ENCODE results near the gene STOML1.
"Not testable (repeated sequence)": the region's sequence is repeated elsewhere in the genome, so short reads cannot be mapped to it uniquely, and the experiment has no call there.

Gene STOML1

GRCh38 chr15:73969151-73969759 lies 22.8 kb downstream of the STOML1 start:
- no peak overlapping the region for H3K27ac Mint-ChIP-seq
- H3K36me3 Mint-ChIP-seq (ENCODE audit: low read depth): no peaks in the 10 kb centered on the region
- H3K4me3 Mint-ChIP-seq: no peak overlapping the region
- H3K27me3 Mint-ChIP-seq (ENCODE audit: low read depth): no peaks in the 10 kb centered on the region
- H3K4me1 Mint-ChIP-seq (ENCODE audit: low read depth): peaks cover 30% of the 10 kb centered on the region
- no peaks in the 10 kb centered on the region for H3K9me3 Mint-ChIP-seq

- Mint-ChIP-seq H3K9me3 (no peaks in the 10 kb centered on the region), H3K36me3 (ENCODE audit: low read depth) (no peaks in the 10 kb centered on the region), H3K4me1 (ENCODE audit: low read depth) (peaks cover 29% of the 10 kb centered on the region), H3K27me3 (ENCODE audit: low read depth) (peaks cover under 1% of the 10 kb centered on the region), H3K4me3 (no peak overlapping the region), H3K27ac (no peak overlapping the region)
These were observed 23.6 kb downstream of the STOML1 start for GRCh38 chr15:73968461-73968860.

- no peaks in the 10 kb centered on the region for H3K9me3 Mint-ChIP-seq
- H3K4me3 Mint-ChIP-seq: peak overlapping the region; percentile 46
- H3K4me1 Mint-ChIP-seq (ENCODE audit: low read depth): peaks cover 30% of the 10 kb centered on the region
- H3K27ac Mint-ChIP-seq: peak overlapping the region; percentile 74
- H3K27me3 Mint-ChIP-seq (ENCODE audit: low read depth): peaks cover 8% of the 10 kb centered on the region
- no peaks in the 10 kb centered on the region for H3K36me3 Mint-ChIP-seq (ENCODE audit: low read depth)
These were observed 26.4 kb downstream of the STOML1 start for GRCh38 chr15:73965758-73966113.

- Mint-ChIP-seq H3K27me3 (ENCODE audit: low read depth) (peaks cover 8% of the 10 kb centered on the region), H3K4me3 (peak overlapping the region; percentile 47), H3K27ac (peak overlapping the region; percentile 74), H3K36me3 (ENCODE audit: low read depth) (no peaks in the 10 kb centered on the region), H3K9me3 (no peaks in the 10 kb centered on the region), H3K4me1 (ENCODE audit: low read depth) (peaks cover 32% of the 10 kb centered on the region)
These were observed 26.9 kb downstream of the STOML1 start for GRCh38 chr15:73965094-73965757.

GRCh38 chr15:73964736-73965093 lies 27.4 kb downstream of the STOML1 start:
- H3K9me3 Mint-ChIP-seq: no peaks in the 10 kb centered on the region
- peaks cover 34% of the 10 kb centered on the region for H3K4me1 Mint-ChIP-seq (ENCODE audit: low read depth)
- peak overlapping the region; percentile 60 for H3K27ac Mint-ChIP-seq
- no peaks in the 10 kb centered on the region for H3K36me3 Mint-ChIP-seq (ENCODE audit: low read depth)
- H3K4me3 Mint-ChIP-seq: peak overlapping the region; percentile 47
- H3K27me3 Mint-ChIP-seq (ENCODE audit: low read depth): peaks cover 8% of the 10 kb centered on the region

- Mint-ChIP-seq H3K36me3 (ENCODE audit: low read depth) (no peaks in the 10 kb centered on the region), H3K27ac (no peak overlapping the region), H3K4me1 (ENCODE audit: low read depth) (peaks cover 50% of the 10 kb centered on the region), H3K4me3 (no peak overlapping the region), H3K27me3 (ENCODE audit: low read depth) (peaks cover 8% of the 10 kb centered on the region), H3K9me3 (no peaks in the 10 kb centered on the region)
These were observed 29.7 kb downstream of the STOML1 start for GRCh38 chr15:73962433-73962832.

- H3K27me3 Mint-ChIP-seq (ENCODE audit: low read depth); H3K9me3 Mint-ChIP-seq; H3K4me3 Mint-ChIP-seq: not testable (repeated sequence)
These were observed 31.5 kb downstream of the STOML1 start for GRCh38 chr15:73960472-73961070.

GRCh38 chr15:73959801-73960200 lies 32.3 kb downstream of the STOML1 start:
- Mint-ChIP-seq H3K27me3 (ENCODE audit: low read depth) (peaks cover 8% of the 10 kb centered on the region), H3K9me3 (no peaks in the 10 kb centered on the region), H3K4me3 (peak overlapping the region; percentile 46), H3K27ac (peak overlapping the region; percentile 78), H3K4me1 (ENCODE audit: low read depth) (peaks cover 36% of the 10 kb centered on the region), H3K36me3 (ENCODE audit: low read depth) (no peaks in the 10 kb centered on the region)

More at GRCh38 chr15:73960472-73961070, 31.5 kb downstream of the STOML1 start:
- H3K4me1 Mint-ChIP-seq (ENCODE audit: low read depth): peaks cover 43% of the 10 kb centered on the region
- H3K27ac Mint-ChIP-seq; H3K36me3 Mint-ChIP-seq (ENCODE audit: low read depth): not testable (repeated sequence)

- no peaks in the 10 kb centered on the region for H3K9me3 Mint-ChIP-seq
- peaks cover 8% of the 10 kb centered on the region for H3K27me3 Mint-ChIP-seq (ENCODE audit: low read depth)
- H3K4me1 Mint-ChIP-seq (ENCODE audit: low read depth): peaks cover 33% of the 10 kb centered on the region
- peak overlapping the region; percentile 78 for H3K27ac Mint-ChIP-seq
- no peak overlapping the region for H3K4me3 Mint-ChIP-seq
- H3K36me3 Mint-ChIP-seq (ENCODE audit: low read depth): no peaks in the 10 kb centered on the region
These were observed 33.0 kb downstream of the STOML1 start for GRCh38 chr15:73959012-73959581.

- Mint-ChIP-seq H3K4me1 (ENCODE audit: low read depth) (peaks cover 29% of the 10 kb centered on the region), H3K9me3 (no peaks in the 10 kb centered on the region), H3K36me3 (ENCODE audit: low read depth) (no peaks in the 10 kb centered on the region), H3K4me3 (no peak overlapping the region), H3K27ac (peak overlapping the region; percentile 60), H3K27me3 (ENCODE audit: low read depth) (peaks cover 3% of the 10 kb centered on the region)
These were observed 34.3 kb downstream of the STOML1 start for GRCh38 chr15:73957785-73958184.

- H3K9me3 Mint-ChIP-seq: no peaks in the 10 kb centered on the region
- H3K27me3 Mint-ChIP-seq (ENCODE audit: low read depth): no peaks in the 10 kb centered on the region
- H3K4me1 Mint-ChIP-seq (ENCODE audit: low read depth): peaks cover 29% of the 10 kb centered on the region
- peak overlapping the region; percentile 50 for H3K27ac Mint-ChIP-seq
- no peak overlapping the region for H3K4me3 Mint-ChIP-seq
- H3K36me3 Mint-ChIP-seq (ENCODE audit: low read depth): no peaks in the 10 kb centered on the region
These were observed 34.8 kb downstream of the STOML1 start for GRCh38 chr15:73957276-73957675.

- no peaks in the 10 kb centered on the region for H3K9me3 Mint-ChIP-seq
- H3K36me3 Mint-ChIP-seq (ENCODE audit: low read depth): no peaks in the 10 kb centered on the region
- H3K27me3 Mint-ChIP-seq (ENCODE audit: low read depth): no peaks in the 10 kb centered on the region
- H3K4me3 Mint-ChIP-seq: no peak overlapping the region
- peaks cover 30% of the 10 kb centered on the region for H3K4me1 Mint-ChIP-seq (ENCODE audit: low read depth)
- H3K27ac Mint-ChIP-seq: no peak overlapping the region
These were observed 35.4 kb downstream of the STOML1 start for GRCh38 chr15:73956743-73957135.

- Mint-ChIP-seq H3K9me3 (no peaks in the 10 kb centered on the region), H3K36me3 (ENCODE audit: low read depth) (no peaks in the 10 kb centered on the region), H3K4me3 (no peak overlapping the region), H3K27ac (no peak overlapping the region), H3K4me1 (ENCODE audit: low read depth) (peaks cover 34% of the 10 kb centered on the region), H3K27me3 (ENCODE audit: low read depth) (no peaks in the 10 kb centered on the region)
These were observed 36.0 kb downstream of the STOML1 start for GRCh38 chr15:73955861-73956742.

GRCh38 chr15:73955326-73955725 lies 36.8 kb downstream of the STOML1 start:
- Mint-ChIP-seq H3K9me3 (no peaks in the 10 kb centered on the region), H3K36me3 (ENCODE audit: low read depth) (no peaks in the 10 kb centered on the region), H3K4me1 (ENCODE audit: low read depth) (peaks cover 32% of the 10 kb centered on the region), H3K27ac (no peak overlapping the region), H3K4me3 (no peak overlapping the region), H3K27me3 (ENCODE audit: low read depth) (no peaks in the 10 kb centered on the region)
